Body of pancreas (tissue), 4 donors: ENCODE results near the gene KHNYN.

Experiments
- CTCF ChIP-seq, 7 experiments: fragments of 450-650 bp in 4 of 7; fragments of 200-600 bp in 3 of 7; sonication (generic) in 3 of 7; IDR thresholded peaks; one replicate each; pipeline ENCODE4 v1.5.1; 2016 to 2019; ENCODE audit warnings: antibody characterized with exemption in 7 of 7
- POLR2A ChIP-seq, 3 donors: fragments of 450-650 bp; IDR thresholded peaks; one replicate each; pipeline ENCODE4 v1.6.1; 2016; ENCODE audit warnings: antibody characterized with exemption in 3 of 3, mild to moderate bottlenecking in 2 of 3

- TF ChIP-seq CTCF (IDR thresholded peaks at IDR 0.05) (no peak), POLR2A (IDR thresholded peaks at IDR 0.05) (no peak)
Measured at GRCh38 chr14:24409192-24409591, 20.6 kb upstream of the KHNYN start.
